HG02884 (cell line): ENCODE measurements around the gene YJEFN3.

Source experiments
- ATAC-seq: cut with Tn5 transposase; IDR thresholded peaks from one replicate; pipeline ENCODE4 v1.9.1; 2021; ENCODE audit warnings: mild to moderate bottlenecking, moderate library complexity; ENCODE audit not compliant: unreplicated experiment

Gene YJEFN3

DNA sequence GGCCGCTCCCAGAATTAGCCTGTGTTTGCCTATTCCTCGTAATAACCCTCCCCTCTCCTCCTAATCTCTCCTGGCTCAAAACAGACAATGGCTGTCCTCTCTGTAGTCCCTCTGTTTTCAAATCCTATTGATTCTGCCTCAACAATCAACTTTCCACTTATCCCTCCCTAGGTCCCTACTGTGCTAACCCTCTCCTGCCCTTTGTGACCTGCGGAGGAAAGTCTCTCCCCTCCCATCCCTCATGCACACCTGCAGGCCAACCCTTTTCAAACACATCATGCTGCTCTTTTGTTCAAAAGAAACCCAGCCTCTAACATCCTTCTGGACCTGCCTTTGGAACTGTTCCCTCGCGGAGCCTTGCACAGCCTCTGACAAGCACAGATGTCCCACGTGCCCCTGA lies 46.7 kb downstream of the YJEFN3 start:
- ATAC-seq = no peak

- ATAC-seq = no peak
These were observed 49.5 kb downstream of the YJEFN3 start for GRCh38 chr19:19578252-19578651.

GRCh38 chr19:19579533-19580361 lies 51.0 kb downstream of the YJEFN3 start:
- no peak for ATAC-seq

GRCh38 chr19:19580418-19580817 lies 51.7 kb downstream of the YJEFN3 start:
- ATAC-seq = no peak

DNA sequence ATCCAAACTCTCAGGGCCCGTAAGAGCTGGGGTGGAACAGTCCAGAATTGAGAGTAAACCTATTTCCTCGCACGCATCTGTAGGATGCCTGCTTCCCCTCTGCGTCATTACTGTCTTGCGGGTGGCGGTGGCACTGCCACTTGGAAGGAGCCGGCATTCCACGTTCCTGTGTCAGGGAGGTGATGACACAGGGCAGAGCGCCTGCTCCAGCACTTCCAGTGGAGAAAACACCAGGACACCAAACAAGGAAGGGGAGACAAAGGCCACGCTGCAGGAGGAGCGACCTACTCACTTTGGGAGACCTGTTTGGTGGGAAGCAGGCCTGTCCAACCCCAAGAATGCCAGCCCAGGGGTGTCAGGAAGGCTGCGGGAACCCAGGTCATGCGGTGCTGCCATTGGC lies 52.7 kb downstream of the YJEFN3 start:
- ATAC-seq = no peak

GRCh38 chr19:19582471-19582870 lies 53.8 kb downstream of the YJEFN3 start:
- ATAC-seq = no peak

DNA sequence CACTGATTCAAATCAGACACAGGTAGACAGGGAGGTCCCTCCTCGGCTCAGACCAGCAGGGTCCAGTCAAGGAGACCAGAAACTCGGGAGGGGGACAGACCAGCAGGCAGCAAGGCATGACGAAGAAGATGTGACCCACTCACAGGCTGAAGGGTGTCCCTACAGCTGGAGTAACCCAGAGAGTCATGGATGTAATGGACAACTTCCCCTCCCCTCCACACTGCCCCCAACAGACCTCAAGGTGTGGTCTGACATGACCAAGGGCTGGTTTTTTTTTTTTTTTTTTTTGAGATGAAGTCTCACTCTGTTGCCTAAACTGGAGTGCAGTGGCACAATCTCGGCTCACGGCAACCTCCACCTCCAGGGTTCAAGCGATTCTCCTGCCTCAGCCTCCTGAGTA lies 55.6 kb downstream of the YJEFN3 start:
- no peak for ATAC-seq
